Measurements from ENCODE around the gene SYT1.
"Not testable (repeated sequence)": the region's sequence is repeated elsewhere in the genome, so short reads cannot be mapped to it uniquely, and the experiment has no call there.

Gene SYT1

DNA sequence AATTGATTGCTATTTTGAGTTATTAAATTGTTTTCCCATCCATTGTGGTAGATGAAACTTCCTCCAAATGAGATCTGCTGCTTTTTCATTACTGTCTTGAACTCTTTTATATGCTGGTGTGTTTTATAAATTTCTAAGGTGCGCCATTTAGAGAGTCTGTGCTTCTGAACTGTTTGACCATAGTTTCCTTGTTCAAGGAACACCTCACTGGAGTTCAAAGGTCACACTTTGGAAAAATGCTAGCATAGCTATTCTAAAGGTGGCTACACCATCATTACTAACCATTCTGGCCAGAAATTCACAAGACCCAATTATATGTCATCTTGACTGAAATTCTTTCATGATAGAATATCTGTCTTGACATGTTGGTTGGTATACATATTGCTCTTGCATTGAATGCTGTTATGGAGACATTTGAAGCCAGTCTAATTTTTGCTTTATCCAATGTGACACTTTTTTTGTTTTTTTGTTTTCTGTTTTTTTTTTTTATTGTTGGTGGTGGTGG, 556.7 kb downstream of the SYT1 start:
- no peak for DNase-seq
- in situ Hi-C loops (cut with HindIII; ENCODE audit: low pct_ligation_motif_present, low pct_unique_long_range_greater_than_20kb, low sequenced_read_pairs): loop anchor here (25.0 kb wide), 2 partner anchors 116 to 766 kb away; no protein-coding TSS in a partner anchor

GRCh38 chr12:79422060-79422812, 557.7 kb downstream of the SYT1 start:
- DNase-seq: peak; percentile 41
- in situ Hi-C loops (cut with HindIII; ENCODE audit: low pct_ligation_motif_present, low pct_unique_long_range_greater_than_20kb, low sequenced_read_pairs): loop anchor here (25.0 kb wide), 2 partner anchors 115 to 765 kb away; no protein-coding TSS in a partner anchor

DNA sequence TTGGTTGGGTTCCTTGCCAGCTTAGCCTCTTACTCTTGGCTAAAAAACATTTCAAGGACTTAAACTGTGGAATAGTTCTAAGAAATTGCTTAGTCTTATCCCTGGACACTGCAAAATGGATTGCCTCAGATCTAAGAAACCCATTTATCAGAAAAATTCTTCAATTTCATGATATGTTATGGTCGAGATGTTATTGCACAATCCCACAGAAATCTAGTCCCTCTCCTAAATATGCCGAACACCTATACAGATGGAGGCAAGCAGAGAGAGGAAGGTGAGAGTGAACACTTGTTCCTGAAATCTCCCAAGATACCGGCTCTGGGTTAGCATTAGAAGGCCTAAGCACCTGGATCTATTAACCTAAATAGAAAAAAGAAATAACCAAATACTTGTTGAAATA, 559.0 kb downstream of the SYT1 start:
- no peak for DNase-seq
- in situ Hi-C loops (cut with HindIII; ENCODE audit: low pct_ligation_motif_present, low pct_unique_long_range_greater_than_20kb, low sequenced_read_pairs): loop anchor here (25.0 kb wide), 2 partner anchors 114 to 764 kb away; no protein-coding TSS in a partner anchor

DNA sequence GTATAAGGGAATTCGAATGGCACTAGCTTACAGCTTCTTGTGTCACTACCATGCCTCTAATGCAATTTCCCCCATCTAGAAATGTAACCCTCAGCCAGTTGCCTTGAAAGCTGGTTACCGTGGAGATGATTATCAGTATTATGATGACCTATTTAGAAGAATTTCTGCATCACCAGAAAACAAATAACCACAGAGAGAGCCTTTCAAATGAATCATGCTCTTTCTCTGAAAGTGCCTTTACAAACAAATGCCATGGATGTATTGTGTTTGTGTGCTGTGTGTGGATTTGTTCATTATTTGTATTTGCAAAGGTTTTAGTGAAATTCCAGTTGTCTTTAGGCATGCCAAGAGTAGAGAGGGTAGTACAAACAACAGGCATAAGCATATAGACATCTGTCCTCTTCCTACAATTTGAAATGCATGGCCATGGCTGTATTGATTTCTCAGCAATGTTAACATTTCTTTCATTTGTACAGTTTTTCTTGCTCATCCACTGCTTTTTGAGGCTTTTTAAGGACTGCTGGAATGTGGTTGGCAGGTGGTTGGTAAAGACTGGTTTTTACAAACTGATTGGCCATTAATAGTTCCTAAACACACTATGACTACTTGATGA, 559.6 kb downstream of the SYT1 start:
- peak; percentile 98 for DNase-seq
- in situ Hi-C loops (cut with HindIII; ENCODE audit: low pct_ligation_motif_present, low pct_unique_long_range_greater_than_20kb, low sequenced_read_pairs): loop anchor here (25.0 kb wide), 2 partner anchors 113 to 763 kb away; no protein-coding TSS in a partner anchor

DNA sequence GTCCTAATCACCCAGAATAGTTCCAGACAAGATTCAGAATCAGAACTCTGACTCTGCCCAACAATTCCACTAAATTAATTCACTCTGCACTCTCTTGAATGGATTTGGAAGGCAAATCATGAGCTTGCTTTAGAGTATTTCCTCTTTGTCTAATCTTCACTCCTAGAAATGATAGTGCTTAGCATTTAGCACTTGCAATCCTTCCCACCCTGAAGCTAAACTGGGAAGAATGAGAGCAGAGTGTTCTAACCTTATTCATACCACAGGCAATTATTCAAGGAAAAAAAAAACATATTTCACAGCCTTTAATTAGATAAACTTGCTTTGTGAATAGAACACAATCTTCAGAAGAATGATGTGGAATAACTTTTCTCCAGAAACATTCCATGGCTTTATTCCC, 561.5 kb downstream of the SYT1 start:
- in situ Hi-C loops (cut with HindIII; ENCODE audit: low pct_ligation_motif_present, low pct_unique_long_range_greater_than_20kb, low sequenced_read_pairs): no loop called here
- DNase-seq: no peak

DNA sequence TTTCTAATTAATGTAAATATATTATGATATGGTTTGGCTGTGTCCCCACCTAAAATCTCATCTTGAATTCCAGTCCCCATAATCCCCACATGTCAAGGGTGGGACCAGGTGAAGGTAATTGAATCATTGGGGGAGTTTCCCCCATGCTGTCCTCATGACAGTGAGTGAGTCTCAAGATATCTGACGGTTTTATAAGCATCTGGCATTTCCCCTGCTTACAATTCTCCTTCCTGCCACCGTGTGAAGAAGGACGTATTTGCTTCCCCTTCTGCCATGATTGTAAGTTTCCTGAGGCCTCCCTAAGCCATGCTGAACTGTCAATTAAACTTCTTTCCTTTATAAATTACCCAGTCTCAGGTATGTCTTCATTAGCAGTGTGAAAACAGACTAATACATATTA, 562.2 kb downstream of the SYT1 start:
- DNase-seq; in situ Hi-C loops (cut with HindIII; ENCODE audit: low pct_ligation_motif_present, low pct_unique_long_range_greater_than_20kb, low sequenced_read_pairs): not testable (repeated sequence)

DNA sequence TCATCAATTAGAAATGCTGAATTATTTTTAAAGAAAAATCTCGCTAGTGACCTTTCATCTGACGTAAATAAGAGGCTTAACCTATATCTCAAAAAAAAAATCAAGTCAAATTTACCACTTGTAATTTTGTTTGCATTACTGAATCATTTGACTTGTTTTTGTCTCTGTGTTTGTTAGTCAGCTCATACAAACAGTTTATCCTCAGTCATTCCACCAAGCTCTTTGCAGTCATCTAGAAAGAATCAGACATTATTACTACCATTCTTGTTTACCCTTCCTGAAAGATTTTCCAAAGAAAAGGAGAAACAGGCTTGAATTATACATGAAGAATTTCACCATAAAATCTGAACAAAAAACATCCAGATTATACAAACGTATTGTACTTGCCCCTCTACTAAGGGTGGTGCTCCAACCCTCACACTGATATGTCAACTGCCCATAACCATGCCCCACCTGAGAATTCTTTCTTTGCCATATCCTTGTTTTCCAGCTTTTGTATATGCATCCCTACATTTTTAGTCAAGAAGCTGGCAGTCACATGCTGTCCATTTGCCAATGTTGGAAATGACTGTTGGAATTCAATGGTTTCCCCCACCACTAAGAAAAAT, 569.0 kb downstream of the SYT1 start:
- DNase-seq: no peak
- in situ Hi-C loops (cut with HindIII; ENCODE audit: low pct_ligation_motif_present, low pct_unique_long_range_greater_than_20kb, low sequenced_read_pairs): no loop called here

GRCh38 chr12:79434561-79434960, 570.0 kb downstream of the SYT1 start:
- DNase-seq: no peak
- in situ Hi-C loops (cut with HindIII; ENCODE audit: low pct_ligation_motif_present, low pct_unique_long_range_greater_than_20kb, low sequenced_read_pairs): no loop called here

DNA sequence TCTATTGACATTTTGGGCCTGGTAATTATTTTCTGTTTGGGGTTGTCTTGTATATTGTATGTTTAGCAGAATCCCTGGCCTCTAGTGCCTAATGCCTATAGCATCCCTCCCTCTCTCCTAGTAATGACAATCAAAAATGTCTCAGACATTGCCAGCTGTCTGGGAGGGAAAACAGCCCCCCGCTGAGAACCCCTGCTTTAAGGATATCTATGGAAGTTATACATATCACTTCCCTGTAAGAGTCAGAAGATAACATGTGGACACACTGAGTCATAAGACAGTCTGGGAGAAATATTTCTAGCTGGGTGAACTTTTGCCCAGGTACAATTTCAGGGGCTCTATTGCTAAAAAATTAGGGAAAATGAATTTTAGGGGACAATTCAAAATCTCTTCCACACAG, 571.2 kb downstream of the SYT1 start:
- in situ Hi-C loops (cut with HindIII; ENCODE audit: low pct_ligation_motif_present, low pct_unique_long_range_greater_than_20kb, low sequenced_read_pairs): no loop called here
- DNase-seq: no peak

GRCh38 chr12:79438480-79439174, 574.1 kb downstream of the SYT1 start:
- no peak for DNase-seq
- in situ Hi-C loops (cut with HindIII; ENCODE audit: low pct_ligation_motif_present, low pct_unique_long_range_greater_than_20kb, low sequenced_read_pairs): no loop called here

DNA sequence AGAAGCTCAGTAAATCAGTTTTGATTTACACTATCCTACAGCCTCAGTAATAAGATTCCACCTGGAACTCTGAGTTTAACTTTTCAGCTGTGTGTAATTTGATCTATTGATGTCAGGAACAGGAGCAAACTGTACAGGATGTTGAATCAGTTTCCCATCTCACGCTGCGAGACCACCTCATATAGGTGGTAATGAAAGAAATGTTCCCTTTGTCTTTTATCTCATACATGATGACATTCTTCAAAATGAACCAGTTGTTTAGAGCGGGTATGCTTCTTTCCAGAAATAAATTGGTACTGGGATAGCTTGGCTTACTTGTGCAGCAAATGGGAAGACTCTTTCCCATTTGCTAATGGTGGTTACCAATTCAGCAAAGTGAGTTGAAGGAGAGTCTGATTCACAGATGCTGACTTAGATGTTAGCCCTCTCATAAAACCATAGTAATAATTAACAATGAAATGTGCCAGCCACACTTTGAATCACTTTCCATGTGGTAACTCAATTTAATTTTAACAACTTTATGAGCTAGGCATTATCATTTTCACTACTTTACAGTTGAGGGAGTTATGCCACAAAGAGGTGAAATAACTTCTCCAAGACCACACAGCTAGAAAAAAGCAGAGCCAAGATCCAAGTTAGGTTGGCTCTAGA, 574.7 kb downstream of the SYT1 start:
- in situ Hi-C loops (cut with HindIII; ENCODE audit: low pct_ligation_motif_present, low pct_unique_long_range_greater_than_20kb, low sequenced_read_pairs): no loop called here

GRCh38 chr12:79441534-79441933, 577.0 kb downstream of the SYT1 start:
- in situ Hi-C loops (cut with HindIII; ENCODE audit: low pct_ligation_motif_present, low pct_unique_long_range_greater_than_20kb, low sequenced_read_pairs): no loop called here
- no peak for DNase-seq

More for the DNA sequence above, 574.7 kb downstream of the SYT1 start:
- DNase-seq: peak; percentile 81

- no peak for DNase-seq
- in situ Hi-C loops (cut with HindIII; ENCODE audit: low pct_ligation_motif_present, low pct_unique_long_range_greater_than_20kb, low sequenced_read_pairs): no loop called here
Observed at GRCh38 chr12:79442396-79442795, 577.8 kb downstream of the SYT1 start.

DNA sequence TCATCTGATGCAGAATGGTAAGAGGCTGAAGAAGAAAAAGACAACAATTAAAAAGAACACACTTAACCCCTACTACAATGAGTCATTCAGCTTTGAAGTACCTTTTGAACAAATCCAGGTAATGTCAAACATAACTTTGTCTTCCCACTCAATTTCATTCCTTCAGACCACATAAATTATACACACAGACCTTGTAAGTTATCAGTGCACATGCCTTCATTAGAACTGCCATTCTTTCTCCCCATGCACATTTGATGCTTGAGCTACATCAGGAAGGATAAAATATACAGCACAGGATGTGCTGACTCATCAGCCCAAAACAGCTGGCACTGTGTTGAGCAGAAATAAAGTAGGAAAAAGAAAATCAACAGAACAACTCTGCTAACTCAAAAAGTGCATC, 579.5 kb downstream of the SYT1 start:
- no peak for DNase-seq
- in situ Hi-C loops (cut with HindIII; ENCODE audit: low pct_ligation_motif_present, low pct_unique_long_range_greater_than_20kb, low sequenced_read_pairs): no loop called here

GRCh38 chr12:79448816-79449215, 584.2 kb downstream of the SYT1 start:
- DNase-seq: no peak
- in situ Hi-C loops (cut with HindIII; ENCODE audit: low pct_ligation_motif_present, low pct_unique_long_range_greater_than_20kb, low sequenced_read_pairs): no loop called here

DNA sequence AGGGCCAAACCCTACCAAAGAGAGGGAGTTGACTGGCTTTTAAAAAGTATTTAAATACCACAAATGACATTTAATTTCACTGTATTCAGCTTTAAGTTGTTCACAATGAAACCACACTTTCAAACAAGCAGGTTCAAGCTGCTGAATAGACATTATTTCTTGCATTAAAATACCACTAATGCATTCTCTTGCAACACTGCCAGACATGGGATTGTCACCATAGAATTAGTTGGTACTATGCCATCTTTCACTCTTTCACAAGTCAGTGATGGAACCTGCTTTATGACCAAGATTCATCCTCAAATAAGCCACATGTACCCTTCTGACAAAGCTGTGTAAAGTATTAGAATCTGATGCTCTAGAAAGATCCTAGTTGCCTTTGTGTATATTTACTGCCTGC, 586.8 kb downstream of the SYT1 start:
- in situ Hi-C loops (cut with HindIII; ENCODE audit: low pct_ligation_motif_present, low pct_unique_long_range_greater_than_20kb, low sequenced_read_pairs): no loop called here
- no peak for DNase-seq

DNA sequence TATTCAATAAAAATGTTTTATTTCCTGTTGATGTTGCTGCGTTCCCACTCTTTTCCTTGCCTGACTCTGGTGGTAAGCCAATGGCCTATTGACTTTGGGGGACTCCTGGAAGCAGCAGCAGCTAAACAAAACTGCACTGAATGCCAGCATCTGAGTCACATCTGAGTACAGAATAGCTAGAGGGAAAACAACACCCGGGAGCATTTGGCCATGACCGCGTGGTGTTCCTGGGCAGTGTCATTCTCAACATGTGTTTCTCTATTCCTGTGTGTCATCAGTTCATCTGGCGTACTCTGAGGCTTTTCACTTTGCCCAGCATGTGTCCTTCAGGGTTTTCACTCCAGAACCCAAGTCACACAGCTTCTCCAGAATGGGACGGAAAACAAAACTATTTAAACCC, 587.4 kb downstream of the SYT1 start:
- in situ Hi-C loops (cut with HindIII; ENCODE audit: low pct_ligation_motif_present, low pct_unique_long_range_greater_than_20kb, low sequenced_read_pairs): no loop called here
- peak; percentile 95 for DNase-seq

- in situ Hi-C loops (cut with HindIII; ENCODE audit: low pct_ligation_motif_present, low pct_unique_long_range_greater_than_20kb, low sequenced_read_pairs): no loop called here
- no peak for DNase-seq
Observed at GRCh38 chr12:79452906-79453305, 588.3 kb downstream of the SYT1 start.
